NCI-H345 treated with DMSO at 0.1 percent for 48 hours (cell line): ENCODE measurements around the gene ADAM23.
A peak's percentile ranks its signal among the peaks of the same experiment; 100 is the strongest.

Experiments used
- DNase-seq: peaks from one replicate; lab custom pipeline; 2025; ENCODE audit not compliant: unreplicated experiment; lab: John Stamatoyannopoulos, UW

ADAM23 gene

GRCh38 chr2:206494061-206494460 is 50.7 kb downstream of the ADAM23 start:
- no peak for DNase-seq

- no peak for DNase-seq
Measured at GRCh38 chr2:206502729-206503128, 59.4 kb downstream of the ADAM23 start.

GRCh38 chr2:206511283-206511682 is 68.0 kb downstream of the ADAM23 start:
- DNase-seq: no peak

- DNase-seq: no peak
Measured at GRCh38 chr2:206512999-206513398, 69.7 kb downstream of the ADAM23 start.

- no peak for DNase-seq
Measured at GRCh38 chr2:206515580-206515979, 72.2 kb downstream of the ADAM23 start.

GRCh38 chr2:206518997-206519396 is 75.7 kb downstream of the ADAM23 start:
- DNase-seq: no peak

- DNase-seq: no peak
Measured at GRCh38 chr2:206520450-206520849, 77.1 kb downstream of the ADAM23 start.

GRCh38 chr2:206521115-206521514 is 77.8 kb downstream of the ADAM23 start:
- DNase-seq: no peak

- no peak for DNase-seq
Measured at GRCh38 chr2:206521612-206522011, 78.3 kb downstream of the ADAM23 start.

- DNase-seq: no peak
Measured at GRCh38 chr2:206526416-206526815, 83.1 kb downstream of the ADAM23 start.

GRCh38 chr2:206527153-206527552 is 83.8 kb downstream of the ADAM23 start:
- DNase-seq: no peak

GRCh38 chr2:206530727-206531126 is 87.4 kb downstream of the ADAM23 start:
- DNase-seq: no peak

- no peak for DNase-seq
Measured at GRCh38 chr2:206531996-206532543, 88.7 kb downstream of the ADAM23 start.

GRCh38 chr2:206533977-206534376 is 90.6 kb downstream of the ADAM23 start:
- DNase-seq: no peak

GRCh38 chr2:206535260-206535986 is 92.1 kb downstream of the ADAM23 start:
- no peak for DNase-seq

GRCh38 chr2:206540757-206541156 is 97.4 kb downstream of the ADAM23 start:
- no peak for DNase-seq

GRCh38 chr2:206543073-206543472 is 99.7 kb downstream of the ADAM23 start:
- no peak for DNase-seq

- DNase-seq: no peak
Measured at GRCh38 chr2:206548383-206548782, 105.1 kb downstream of the ADAM23 start.

- DNase-seq: no peak
Measured at GRCh38 chr2:206555721-206556120, 112.4 kb downstream of the ADAM23 start.

- peak; percentile 24 for DNase-seq
Measured at GRCh38 chr2:206556357-206556949, 113.1 kb downstream of the ADAM23 start.

- DNase-seq: no peak
Measured at GRCh38 chr2:206557321-206557720, 114.0 kb downstream of the ADAM23 start.

- no peak for DNase-seq
Measured at GRCh38 chr2:206558492-206558891, 115.2 kb downstream of the ADAM23 start.

GRCh38 chr2:206561962-206562361 is 118.6 kb downstream of the ADAM23 start:
- DNase-seq: no peak
